ENCODE measurements around the gene NOD1. TPM values are rescaled to one million over a fixed set of nuclear protein-coding genes. Genes with fewer than 3 reads are reported as not detected.
A peak's percentile ranks its signal among the peaks of the same experiment; 100 is the strongest.

The NOD1 gene
- total and polyA plus RNA-seq, 3 experiments from 2014 or later, result 8.4 to 8.8 (median 8.8) TPM

DNA sequence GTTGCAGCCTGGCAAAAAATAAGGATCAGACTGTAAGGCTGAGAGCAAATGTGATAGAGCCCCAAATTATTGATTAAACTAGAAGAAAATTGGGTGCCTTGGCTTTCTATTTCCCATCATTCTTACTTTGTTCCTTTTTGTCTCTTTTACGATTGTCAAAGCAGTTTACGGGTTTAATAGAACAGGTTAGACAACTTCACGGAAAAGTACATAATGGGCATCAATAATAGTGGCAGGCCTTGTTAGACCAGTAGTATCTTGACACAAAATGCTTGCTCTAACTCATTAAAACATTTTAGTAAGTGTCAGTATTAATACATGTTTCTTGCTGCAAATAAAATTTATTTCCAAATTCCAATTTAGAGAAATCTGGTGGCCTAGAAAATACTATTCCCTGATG lies 40.5 kb upstream of the NOD1 start:
- POLR2A ChIA-PET, result no interaction called here
- Mint-ChIP-seq H3K9me3 (no peaks in the 10 kb centered on the region), H3K27me3 (peaks cover 0 to 1% of the 10 kb centered on the region in 2 donors), H3K4me3 (no peak overlapping the region), H3K4me1 (no peaks in the 10 kb centered on the region), H3K36me3 (peaks cover 0 to 8% (median 6%) of the 10 kb centered on the region in 3 donors), H3K27ac (no peak overlapping the region)
- Histone ChIP-seq H3K4me1 (ENCODE audit: insufficient read depth, low read length) (no peaks in the 10 kb centered on the region), H3K27ac (ENCODE audit: low read depth, low read length) (no peak overlapping the region), H3K9me3 (ENCODE audit: low read length) (no peaks in the 10 kb centered on the region), H3K4me3 (ENCODE audit: low read length) (no peak overlapping the region), H3K27me3 (ENCODE audit: insufficient read depth, low read length, poor library complexity, severe bottlenecking) (no peaks in the 10 kb centered on the region), H3K36me3 (ENCODE audit: insufficient read depth, low read length) (no peaks in the 10 kb centered on the region)
- no peak for DNase-seq
- CTCF ChIA-PET, result no interaction called here

DNA sequence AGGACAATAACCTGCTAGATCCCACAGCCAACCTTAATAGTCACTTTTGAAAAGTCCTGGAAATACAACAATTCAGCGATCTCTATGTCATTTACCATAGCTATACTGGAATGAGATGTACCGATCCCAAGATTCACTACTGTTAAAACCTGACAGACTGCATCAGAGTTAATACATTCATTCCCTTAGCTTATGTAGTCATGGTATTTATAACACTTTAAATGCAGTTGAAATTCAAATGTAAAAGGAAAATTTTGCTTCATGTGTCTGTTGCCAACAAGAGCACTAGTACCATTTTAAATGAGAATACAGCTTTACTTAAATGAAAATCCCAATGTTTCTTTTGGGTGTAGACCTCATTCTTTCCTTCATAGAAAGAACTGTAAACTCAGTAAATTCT lies 37.2 kb upstream of the NOD1 start:
- Histone ChIP-seq H3K9me3 (ENCODE audit: low read length) (no peaks in the 10 kb centered on the region), H3K4me3 (ENCODE audit: low read length) (no peak overlapping the region), H3K27ac (ENCODE audit: low read depth, low read length) (no peak overlapping the region), H3K4me1 (ENCODE audit: insufficient read depth, low read length) (no peaks in the 10 kb centered on the region), H3K27me3 (ENCODE audit: insufficient read depth, low read length, poor library complexity, severe bottlenecking) (no peaks in the 10 kb centered on the region), H3K36me3 (ENCODE audit: insufficient read depth, low read length) (no peaks in the 10 kb centered on the region)
- peaks cover 0 to 1% of the 10 kb centered on the region in 2 donors for H3K27me3 Mint-ChIP-seq
- peaks cover 0 to 4% (median 2%) of the 10 kb centered on the region in 3 donors for H3K36me3 Mint-ChIP-seq
- H3K9me3 Mint-ChIP-seq, result no peaks in the 10 kb centered on the region
- no peaks in the 10 kb centered on the region for H3K4me1 Mint-ChIP-seq
- no peak overlapping the region for H3K27ac Mint-ChIP-seq
- CTCF ChIA-PET, result interaction anchor here (1.3 kb wide), 1 partner anchor 48 kb away, joined by 4 read pairs; no protein-coding TSS in a partner anchor
- POLR2A ChIA-PET, result no interaction called here
- DNase-seq, result no peak
- no peak overlapping the region for H3K4me3 Mint-ChIP-seq

DNA sequence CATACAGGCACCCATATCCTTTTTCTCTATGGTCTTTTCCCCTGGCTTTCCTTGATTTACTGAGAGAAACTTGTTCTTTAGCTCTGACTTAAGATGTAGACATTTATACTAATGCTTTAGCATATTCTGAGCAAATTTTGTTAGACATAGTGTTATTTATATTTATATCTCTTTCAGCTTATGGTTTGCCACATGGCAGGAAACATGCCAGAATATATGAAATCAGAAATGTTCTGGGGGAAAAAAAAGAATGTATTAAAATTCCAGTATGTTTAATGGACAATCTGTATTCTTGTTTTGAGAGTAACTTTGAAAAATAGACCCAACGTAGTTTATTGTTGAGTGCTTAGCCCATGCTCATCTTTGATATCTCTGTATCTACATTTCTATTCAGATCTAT lies 36.2 kb upstream of the NOD1 start:
- no peaks in the 10 kb centered on the region for H3K9me3 Mint-ChIP-seq
- peaks cover 0 to 4% (median 2%) of the 10 kb centered on the region in 3 donors for H3K36me3 Mint-ChIP-seq

DNA sequence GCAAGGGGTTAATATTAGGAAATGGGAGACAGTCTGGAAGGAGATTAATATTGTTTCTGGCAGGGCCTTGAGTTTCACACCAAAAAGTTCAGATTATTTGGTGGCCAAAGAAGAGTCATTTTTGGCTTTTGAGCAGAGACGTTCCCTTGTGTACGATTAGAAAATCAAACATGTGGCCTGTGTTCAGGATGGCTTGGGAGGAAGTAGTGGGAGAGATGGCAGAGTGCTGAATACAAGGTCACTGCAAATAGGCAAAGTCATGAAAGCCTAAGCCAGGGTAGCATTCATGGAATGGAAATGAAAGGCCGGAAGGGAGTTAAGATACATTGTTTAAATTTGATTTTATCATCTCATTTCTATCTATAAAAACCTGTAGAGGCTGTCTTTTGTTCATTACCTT lies 35.6 kb upstream of the NOD1 start:
- H3K4me1 ChIP-seq (ENCODE audit: insufficient read depth, low read length), result no peaks in the 10 kb centered on the region
- no peaks in the 10 kb centered on the region for H3K9me3 Mint-ChIP-seq
- H3K4me3 ChIP-seq (ENCODE audit: low read length), result no peak overlapping the region
- peaks cover 0 to 4% (median 2%) of the 10 kb centered on the region in 3 donors for H3K36me3 Mint-ChIP-seq
- H3K27me3 Mint-ChIP-seq, result peaks cover 0 to 1% of the 10 kb centered on the region in 2 donors
- H3K27ac Mint-ChIP-seq, result peak overlapping the region in 1 of 8 donors; percentile 83
- ChIA-PET POLR2A (no interaction called here), CTCF (no interaction called here)
- no peak for DNase-seq
- H3K4me1 Mint-ChIP-seq, result no peaks in the 10 kb centered on the region
- H3K36me3 ChIP-seq (ENCODE audit: insufficient read depth, low read length), result no peaks in the 10 kb centered on the region
- no peak overlapping the region for H3K27ac ChIP-seq (ENCODE audit: low read depth, low read length)
- no peaks in the 10 kb centered on the region for H3K27me3 ChIP-seq (ENCODE audit: insufficient read depth, low read length, poor library complexity, severe bottlenecking)
- H3K9me3 ChIP-seq (ENCODE audit: low read length), result no peaks in the 10 kb centered on the region
- no peak overlapping the region for H3K4me3 Mint-ChIP-seq

More for the DNA sequence above, 36.2 kb upstream of the NOD1 start:
- Histone ChIP-seq H3K4me1 (ENCODE audit: insufficient read depth, low read length) (no peaks in the 10 kb centered on the region), H3K27me3 (ENCODE audit: insufficient read depth, low read length, poor library complexity, severe bottlenecking) (no peaks in the 10 kb centered on the region), H3K9me3 (ENCODE audit: low read length) (no peaks in the 10 kb centered on the region), H3K4me3 (ENCODE audit: low read length) (no peak overlapping the region), H3K36me3 (ENCODE audit: insufficient read depth, low read length) (no peaks in the 10 kb centered on the region), H3K27ac (ENCODE audit: low read depth, low read length) (no peak overlapping the region)
- ChIA-PET CTCF (no interaction called here), POLR2A (no interaction called here)
- no peak overlapping the region for H3K4me3 Mint-ChIP-seq
- H3K27me3 Mint-ChIP-seq, result peaks cover 0 to 1% of the 10 kb centered on the region in 2 donors
- H3K27ac Mint-ChIP-seq, result no peak overlapping the region
- H3K4me1 Mint-ChIP-seq, result no peaks in the 10 kb centered on the region
- DNase-seq, result no peak

DNA sequence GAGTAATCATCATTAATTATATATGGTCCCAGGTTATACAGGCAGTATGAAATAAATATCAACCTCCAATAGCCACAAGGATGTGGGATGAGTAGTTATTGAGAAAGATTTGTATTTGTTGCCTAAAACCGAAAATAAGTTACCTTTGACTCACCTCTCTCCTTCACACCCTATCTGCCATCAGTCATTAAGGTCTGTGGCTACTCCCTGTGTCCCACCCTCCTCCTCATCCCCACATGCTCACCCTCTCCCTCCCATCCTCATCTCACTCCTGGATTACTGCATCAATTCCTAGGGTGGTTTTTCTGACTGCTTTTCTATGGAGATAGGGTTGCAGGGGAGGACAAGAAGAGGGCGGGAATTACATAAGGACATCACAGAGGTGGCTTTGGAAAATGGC lies 35.2 kb upstream of the NOD1 start:
- ChIA-PET POLR2A (no interaction called here), CTCF (interaction anchor here (0.9 to 1.0 kb wide), 2 partner anchors 10 to 226 kb away, joined by 3 read pairs; no protein-coding TSS in a partner anchor)
- no peaks in the 10 kb centered on the region for H3K27me3 ChIP-seq (ENCODE audit: insufficient read depth, low read length, poor library complexity, severe bottlenecking)
- H3K9me3 ChIP-seq (ENCODE audit: low read length), result no peaks in the 10 kb centered on the region
- no peak overlapping the region for H3K4me3 Mint-ChIP-seq
- H3K27ac Mint-ChIP-seq, result no peak overlapping the region
- H3K27me3 Mint-ChIP-seq, result peaks cover 0 to 1% of the 10 kb centered on the region in 2 donors
- no peaks in the 10 kb centered on the region for H3K4me1 ChIP-seq (ENCODE audit: insufficient read depth, low read length)
- no peak overlapping the region for H3K27ac ChIP-seq (ENCODE audit: low read depth, low read length)
- no peaks in the 10 kb centered on the region for H3K4me1 Mint-ChIP-seq
- no peak overlapping the region for H3K4me3 ChIP-seq (ENCODE audit: low read length)
- no peaks in the 10 kb centered on the region for H3K9me3 Mint-ChIP-seq
- H3K36me3 ChIP-seq (ENCODE audit: insufficient read depth, low read length), result no peaks in the 10 kb centered on the region
- DNase-seq, result no peak
- H3K36me3 Mint-ChIP-seq, result peaks cover 0 to 4% (median 2%) of the 10 kb centered on the region in 3 donors

DNA sequence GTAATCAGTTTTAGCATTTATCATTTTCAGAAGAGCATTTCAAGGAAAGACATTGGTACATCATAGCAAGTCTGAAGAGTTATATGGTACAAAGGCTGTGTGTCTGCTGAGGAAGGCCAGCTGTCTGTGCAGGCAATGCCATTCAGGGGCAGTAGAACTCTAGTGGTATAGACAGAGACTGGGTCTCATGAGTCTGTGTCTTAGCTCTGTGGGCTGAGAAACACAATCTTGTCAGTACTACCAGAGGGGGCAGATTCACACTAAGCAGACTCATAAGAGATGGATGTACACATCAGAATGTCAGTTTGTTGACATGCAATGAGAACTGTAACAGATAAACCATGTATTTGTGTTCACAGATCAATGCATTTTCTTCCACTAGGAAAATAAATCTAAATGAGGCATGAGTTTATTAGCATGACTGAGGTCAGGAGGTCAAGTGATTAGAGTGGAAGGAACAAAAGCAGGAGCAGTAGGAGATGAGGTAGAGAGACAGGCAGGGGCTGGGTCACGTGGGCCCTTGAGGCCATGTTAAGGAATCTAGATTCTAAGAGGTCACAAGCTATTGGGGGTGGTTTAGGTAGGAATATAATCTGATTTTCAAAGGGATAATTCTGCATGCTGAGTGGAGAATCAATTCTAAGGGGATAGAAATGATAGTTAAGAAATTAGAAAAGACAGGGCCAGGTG lies 33.5 kb upstream of the NOD1 start:
- H3K9me3 Mint-ChIP-seq, result no peaks in the 10 kb centered on the region
- H3K36me3 ChIP-seq (ENCODE audit: insufficient read depth, low read length), result no peaks in the 10 kb centered on the region
- H3K27me3 Mint-ChIP-seq, result peaks cover 0 to 1% of the 10 kb centered on the region in 2 donors
- peaks cover 0 to 4% (median 0%) of the 10 kb centered on the region in 3 donors for H3K36me3 Mint-ChIP-seq
- H3K4me3 Mint-ChIP-seq, result peak overlapping the region in 1 of 7 donors; percentile 79
- ChIA-PET CTCF (interaction anchor here (0.9 to 2.0 kb wide), 3 partner anchors 9 to 34 kb away, joined by 3 to 4 read pairs (median 3); partner anchors contain the start of gene NOD1), POLR2A (no interaction called here)
- H3K27ac ChIP-seq (ENCODE audit: low read depth, low read length), result no peak overlapping the region
- no peaks in the 10 kb centered on the region for H3K27me3 ChIP-seq (ENCODE audit: insufficient read depth, low read length, poor library complexity, severe bottlenecking)
- H3K4me1 Mint-ChIP-seq, result no peaks in the 10 kb centered on the region
- H3K4me3 ChIP-seq (ENCODE audit: low read length), result no peak overlapping the region
- no peak overlapping the region for H3K27ac Mint-ChIP-seq
- no peaks in the 10 kb centered on the region for H3K9me3 ChIP-seq (ENCODE audit: low read length)
- no peaks in the 10 kb centered on the region for H3K4me1 ChIP-seq (ENCODE audit: insufficient read depth, low read length)
- no peak for DNase-seq

DNA sequence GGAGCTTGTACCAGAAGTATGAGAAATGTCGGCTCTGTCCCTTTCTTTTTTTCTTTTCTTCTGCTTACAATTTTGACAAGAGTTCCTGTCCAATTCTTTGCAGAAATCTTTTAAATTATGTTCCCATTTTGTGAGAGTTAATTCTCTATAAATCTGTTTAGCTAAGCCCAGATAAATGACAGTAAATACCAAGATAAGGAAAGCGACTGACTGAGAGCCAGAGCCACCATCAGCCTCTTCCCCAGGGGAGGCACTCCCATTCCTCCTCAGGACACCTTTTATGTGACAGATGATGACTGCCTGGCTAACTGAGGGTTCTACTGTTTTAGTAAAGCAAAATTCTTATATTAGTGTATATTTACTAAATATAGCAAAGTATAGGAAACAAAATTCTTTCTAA lies 32.9 kb upstream of the NOD1 start:
- Mint-ChIP-seq H3K36me3 (peaks cover 0 to 4% (median 0%) of the 10 kb centered on the region in 3 donors), H3K4me3 (no peak overlapping the region), H3K9me3 (no peaks in the 10 kb centered on the region), H3K27ac (no peak overlapping the region), H3K4me1 (no peaks in the 10 kb centered on the region), H3K27me3 (no peaks in the 10 kb centered on the region)
- no peaks in the 10 kb centered on the region for H3K36me3 ChIP-seq (ENCODE audit: insufficient read depth, low read length)
- ChIA-PET CTCF (interaction anchor here (1.2 to 2.0 kb wide), 3 partner anchors 10 to 35 kb away, joined by 3 to 4 read pairs (median 4); partner anchors contain the start of gene NOD1), POLR2A (no interaction called here)
- DNase-seq, result no peak
- H3K4me3 ChIP-seq (ENCODE audit: low read length), result no peak overlapping the region
- no peaks in the 10 kb centered on the region for H3K27me3 ChIP-seq (ENCODE audit: insufficient read depth, low read length, poor library complexity, severe bottlenecking)
- no peaks in the 10 kb centered on the region for H3K4me1 ChIP-seq (ENCODE audit: insufficient read depth, low read length)
- no peak overlapping the region for H3K27ac ChIP-seq (ENCODE audit: low read depth, low read length)
- no peaks in the 10 kb centered on the region for H3K9me3 ChIP-seq (ENCODE audit: low read length)

DNA sequence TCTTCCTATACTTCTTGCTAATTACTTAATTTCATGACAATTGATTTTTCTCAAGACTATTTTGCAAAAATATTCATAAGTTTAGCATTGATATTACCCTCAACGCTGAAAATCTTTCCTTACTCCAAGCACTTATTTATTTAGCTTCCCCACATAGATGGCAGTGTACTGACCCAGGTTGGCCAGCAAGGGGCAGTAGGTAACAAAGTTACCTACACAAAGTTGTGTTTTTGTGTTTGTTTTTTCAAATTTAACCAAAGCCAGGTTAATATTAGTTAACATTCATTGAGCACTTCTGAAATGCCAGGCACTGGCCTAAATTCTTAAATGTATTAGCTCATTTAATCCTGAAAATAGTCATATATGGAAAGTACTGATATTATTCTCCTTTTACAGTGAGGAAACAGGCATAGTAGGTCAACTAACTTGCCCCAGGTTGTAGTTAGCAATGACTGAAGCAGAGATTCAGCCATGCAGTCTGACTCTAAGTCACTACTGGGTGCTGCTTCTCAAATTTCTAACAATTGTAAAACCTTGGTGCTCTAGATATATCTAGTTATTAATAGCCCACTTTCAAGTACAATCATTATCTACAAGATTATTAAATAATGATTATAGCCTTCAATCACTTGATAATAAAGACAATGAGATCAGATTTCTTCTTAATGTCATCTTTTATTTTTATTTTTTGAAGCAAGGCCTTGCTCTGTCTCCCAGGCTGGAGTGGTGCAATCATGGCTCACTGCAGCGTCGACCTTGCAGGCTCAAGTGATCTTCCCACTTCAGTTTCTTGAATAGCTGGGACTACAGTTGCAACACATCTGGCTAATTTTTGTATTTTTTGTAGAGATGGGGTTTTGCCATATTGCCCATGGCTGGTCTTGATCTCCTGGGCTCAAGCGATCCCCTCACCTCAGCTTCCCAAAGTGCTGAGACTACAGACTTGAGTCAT lies 31.8 kb upstream of the NOD1 start:
- no peaks in the 10 kb centered on the region for H3K4me1 ChIP-seq (ENCODE audit: insufficient read depth, low read length)
- no peaks in the 10 kb centered on the region for H3K9me3 ChIP-seq (ENCODE audit: low read length)
- H3K36me3 Mint-ChIP-seq, result peaks cover 0 to 4% (median 0%) of the 10 kb centered on the region in 3 donors
- no peak overlapping the region for H3K4me3 ChIP-seq (ENCODE audit: low read length)
- no peaks in the 10 kb centered on the region for H3K27me3 Mint-ChIP-seq
- H3K27me3 ChIP-seq (ENCODE audit: insufficient read depth, low read length, poor library complexity, severe bottlenecking), result no peaks in the 10 kb centered on the region
- peaks cover 3 to 6% (median 4%) of the 10 kb centered on the region in 3 donors for H3K4me1 Mint-ChIP-seq
- peak in 2 of 5 donors; percentile 8 to 10 for DNase-seq
- POLR2A ChIA-PET, result no interaction called here
- H3K36me3 ChIP-seq (ENCODE audit: insufficient read depth, low read length), result no peaks in the 10 kb centered on the region
- CTCF ChIA-PET, result interaction anchor here (1.2 to 2.0 kb wide), 4 partner anchors 12 to 54 kb away, joined by 3 to 4 read pairs (median 4); partner anchors contain the start of gene NOD1
- no peak overlapping the region for H3K27ac ChIP-seq (ENCODE audit: low read depth, low read length)
- no peak overlapping the region for H3K27ac Mint-ChIP-seq
- H3K9me3 Mint-ChIP-seq, result no peaks in the 10 kb centered on the region
- H3K4me3 Mint-ChIP-seq, result peak overlapping the region in 1 of 7 donors; percentile 44

Data from CD8-positive, alpha-beta memory T cell (primary cell).